Activated CD8-positive, alpha-beta memory T cell treated with anti-CD3 and anti-CD28 coated beads, Interleukin-2, amount 50 U/mL, for 1 hour (primary cell): ENCODE results near the gene MAP3K14.

Experiments used
- DNase-seq: peaks from one replicate; pipeline ENCODE4 v3.0.0-alpha.2; 2020; ENCODE audit errors: extremely low read depth

MAP3K14 gene

DNA sequence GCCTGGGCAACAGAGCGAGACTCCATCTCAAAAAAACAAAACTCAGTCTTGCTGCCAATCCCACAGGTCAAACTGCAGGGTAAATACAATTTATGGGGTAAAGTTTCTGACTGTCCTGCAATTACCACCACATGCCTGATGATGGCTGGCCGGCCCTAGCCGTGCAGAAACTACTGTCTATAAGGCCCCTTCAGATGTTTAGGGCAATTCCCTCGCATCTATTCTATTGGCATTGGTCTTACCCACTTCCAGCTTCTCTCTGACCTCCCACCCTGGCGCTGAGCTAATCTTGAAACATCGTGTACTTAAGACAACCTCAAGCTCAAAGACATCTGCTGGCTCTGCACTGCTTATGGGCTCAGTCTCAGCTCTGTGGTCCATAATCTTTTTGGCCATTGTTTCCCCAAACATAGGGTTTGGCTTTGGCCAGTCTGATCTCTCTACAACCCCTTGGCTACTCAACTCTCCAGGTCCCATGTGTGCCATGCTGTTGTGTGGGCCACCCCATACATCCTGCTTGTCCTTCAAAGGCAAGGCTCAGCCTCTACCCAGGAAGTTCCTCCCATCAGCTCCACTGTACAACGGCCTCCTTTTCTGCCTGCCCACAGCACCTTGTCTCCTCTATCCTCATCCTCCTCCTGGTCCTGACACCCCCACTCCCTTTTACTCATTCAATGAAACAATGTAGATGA, 16.6 kb downstream of the MAP3K14 start:
- no peak for DNase-seq

- no peak for DNase-seq
These were observed 17.5 kb downstream of the MAP3K14 start for GRCh38 chr17:45299361-45299760.

DNA sequence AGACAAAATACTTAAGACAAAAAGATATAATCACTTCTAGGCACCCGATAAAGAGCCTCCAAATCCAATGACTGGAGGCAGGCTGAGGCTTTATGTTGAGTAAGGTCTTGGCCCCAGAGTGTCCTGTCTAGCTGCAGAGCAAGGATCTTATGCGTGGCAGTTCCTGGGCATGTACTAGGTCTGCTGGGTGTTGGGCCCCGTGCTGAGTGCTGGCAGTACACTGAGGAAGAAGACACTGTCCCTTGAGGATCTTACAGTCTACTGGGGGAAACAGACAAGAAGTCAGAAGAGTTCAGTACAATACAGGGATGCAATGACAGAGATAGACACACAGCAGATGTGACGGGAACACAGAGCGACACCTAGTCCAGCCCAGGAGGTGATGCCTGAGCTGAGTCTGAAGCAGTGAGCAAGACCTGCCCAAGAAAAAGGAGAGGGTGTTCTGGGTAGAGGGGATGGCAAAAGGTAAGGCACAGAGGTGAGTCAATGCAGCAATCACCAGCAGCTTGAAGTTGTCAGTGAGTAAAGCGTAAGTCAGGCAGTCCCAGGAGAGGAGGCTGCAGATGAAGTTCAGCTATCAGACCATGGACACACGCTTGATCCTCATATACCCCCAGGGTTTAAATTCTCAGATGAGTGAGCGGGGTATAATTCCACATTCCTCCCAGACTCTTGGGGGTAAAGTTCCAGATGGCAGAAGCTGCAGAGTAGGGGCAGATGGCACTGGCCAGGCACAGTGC, 18.1 kb downstream of the MAP3K14 start:
- DNase-seq, result no peak

GRCh38 chr17:45296833-45297124, 20.0 kb downstream of the MAP3K14 start:
- DNase-seq, result no peak

GRCh38 chr17:45296003-45296832, 20.6 kb downstream of the MAP3K14 start:
- DNase-seq, result no peak

DNA sequence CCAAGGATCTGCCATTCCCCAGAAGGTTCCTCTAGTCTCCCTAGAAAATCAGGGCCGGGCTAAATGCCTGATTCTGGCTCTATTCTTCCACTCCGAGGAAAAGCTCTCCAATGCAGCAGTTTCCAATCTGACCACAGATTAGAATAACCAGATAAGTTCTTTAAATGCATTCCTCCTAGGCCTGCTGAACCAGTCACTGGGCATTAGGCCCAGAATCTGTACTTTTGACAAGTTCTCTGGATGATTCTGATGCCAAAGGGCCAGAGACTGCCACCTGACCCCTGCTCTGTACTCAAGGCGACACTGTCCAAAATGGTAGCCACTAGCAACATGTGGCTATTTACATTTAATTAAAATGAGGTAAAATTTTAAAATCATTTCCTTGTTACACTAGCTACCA, 22.3 kb downstream of the MAP3K14 start:
- DNase-seq, result no peak

DNA sequence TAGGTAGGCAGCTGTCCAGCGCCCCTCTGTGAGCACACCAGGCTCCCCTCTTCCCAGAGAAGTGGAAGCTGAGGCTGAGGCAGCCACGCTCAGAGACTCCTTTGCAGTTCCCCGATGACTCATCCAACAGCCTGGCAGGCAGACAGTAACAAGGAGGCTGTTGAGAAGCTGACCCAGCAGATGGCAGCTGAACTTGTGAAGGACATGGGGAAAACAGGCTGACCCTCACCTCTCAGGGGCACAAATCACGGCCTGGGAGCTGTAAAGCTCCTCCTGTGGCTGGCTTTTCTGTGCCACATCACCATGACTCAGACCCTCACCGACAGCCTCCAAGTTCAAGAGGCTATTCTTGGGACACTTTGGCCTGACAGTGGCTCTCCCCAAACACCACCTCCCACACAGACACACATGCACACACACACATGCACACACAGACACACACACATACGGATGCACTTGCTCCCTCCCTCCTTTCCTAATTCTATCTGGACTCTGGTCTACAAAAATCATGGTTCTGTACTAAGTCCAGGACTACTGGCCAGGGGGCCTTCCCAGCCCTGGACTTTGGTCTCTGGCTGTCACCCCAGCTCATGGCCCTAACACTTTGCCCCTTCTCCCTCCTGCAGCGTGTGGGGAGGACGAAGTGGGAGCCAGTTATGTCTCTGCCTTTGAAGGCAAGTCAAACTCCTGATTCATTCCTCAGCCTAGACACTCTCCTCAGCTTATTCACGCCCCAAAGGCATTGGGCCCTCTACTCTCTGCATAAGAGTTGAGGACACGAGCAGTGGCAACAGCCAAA, 23.2 kb downstream of the MAP3K14 start:
- no peak for DNase-seq

DNA sequence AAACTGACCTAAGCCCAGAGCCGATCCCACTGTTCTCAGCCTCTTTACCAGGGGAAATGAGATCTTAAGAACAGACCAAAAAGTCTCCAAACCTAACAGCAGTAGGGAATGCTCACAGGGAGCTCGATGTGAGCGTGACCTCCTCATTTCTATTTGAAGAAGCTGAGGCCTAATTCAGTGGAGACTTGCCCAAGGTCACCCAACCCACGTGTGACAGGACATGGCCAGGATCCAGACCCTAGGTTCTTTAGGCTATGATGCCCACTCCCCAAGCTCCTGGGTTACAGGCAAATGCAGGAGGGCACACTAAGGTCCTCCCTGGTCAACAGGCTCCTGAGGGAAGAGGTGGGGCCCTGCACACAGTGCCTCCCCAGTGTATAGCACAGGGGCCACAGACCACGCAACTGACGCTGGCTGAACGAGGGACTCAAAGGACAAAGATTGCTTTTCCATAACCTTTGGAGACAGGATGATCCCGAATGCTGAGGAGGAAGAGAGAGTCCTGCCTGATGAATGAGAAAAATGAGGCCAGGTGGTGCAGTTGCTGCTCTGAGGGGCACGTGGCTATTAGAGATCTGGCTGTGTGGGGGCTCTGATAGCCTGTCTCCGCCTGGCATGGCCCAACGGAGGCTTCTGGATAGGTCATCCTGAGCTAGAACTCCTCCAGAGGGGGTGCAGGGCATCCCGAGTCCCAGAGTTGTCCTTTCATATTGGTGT, 24.0 kb downstream of the MAP3K14 start:
- no peak for DNase-seq

- DNase-seq, result no peak
These were observed 25.5 kb downstream of the MAP3K14 start for GRCh38 chr17:45291171-45291805.

- DNase-seq, result no peak
These were observed 26.5 kb downstream of the MAP3K14 start for GRCh38 chr17:45290269-45290765.

GRCh38 chr17:45289301-45290268, 27.2 kb downstream of the MAP3K14 start:
- no peak for DNase-seq

DNA sequence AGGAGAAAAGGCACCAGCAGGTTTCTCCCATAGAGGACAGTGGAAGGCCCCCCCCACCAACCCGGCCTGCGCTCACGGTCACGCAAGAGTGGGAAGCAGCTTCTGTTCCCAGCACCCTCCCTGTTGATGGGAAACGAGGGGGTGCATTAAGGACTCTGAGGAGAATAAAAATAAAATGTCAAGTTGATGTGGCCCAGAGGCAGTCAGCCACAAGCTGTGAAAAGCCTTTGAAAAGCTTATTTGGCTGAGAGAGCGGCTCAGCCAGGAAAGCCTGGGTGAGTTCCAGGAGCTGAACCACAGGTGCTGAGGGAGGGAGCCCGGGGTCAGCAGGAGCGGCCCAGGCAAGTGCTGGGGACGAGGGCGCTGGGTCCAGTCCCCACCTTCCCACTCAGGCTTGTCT, 28.0 kb downstream of the MAP3K14 start:
- no peak for DNase-seq

DNA sequence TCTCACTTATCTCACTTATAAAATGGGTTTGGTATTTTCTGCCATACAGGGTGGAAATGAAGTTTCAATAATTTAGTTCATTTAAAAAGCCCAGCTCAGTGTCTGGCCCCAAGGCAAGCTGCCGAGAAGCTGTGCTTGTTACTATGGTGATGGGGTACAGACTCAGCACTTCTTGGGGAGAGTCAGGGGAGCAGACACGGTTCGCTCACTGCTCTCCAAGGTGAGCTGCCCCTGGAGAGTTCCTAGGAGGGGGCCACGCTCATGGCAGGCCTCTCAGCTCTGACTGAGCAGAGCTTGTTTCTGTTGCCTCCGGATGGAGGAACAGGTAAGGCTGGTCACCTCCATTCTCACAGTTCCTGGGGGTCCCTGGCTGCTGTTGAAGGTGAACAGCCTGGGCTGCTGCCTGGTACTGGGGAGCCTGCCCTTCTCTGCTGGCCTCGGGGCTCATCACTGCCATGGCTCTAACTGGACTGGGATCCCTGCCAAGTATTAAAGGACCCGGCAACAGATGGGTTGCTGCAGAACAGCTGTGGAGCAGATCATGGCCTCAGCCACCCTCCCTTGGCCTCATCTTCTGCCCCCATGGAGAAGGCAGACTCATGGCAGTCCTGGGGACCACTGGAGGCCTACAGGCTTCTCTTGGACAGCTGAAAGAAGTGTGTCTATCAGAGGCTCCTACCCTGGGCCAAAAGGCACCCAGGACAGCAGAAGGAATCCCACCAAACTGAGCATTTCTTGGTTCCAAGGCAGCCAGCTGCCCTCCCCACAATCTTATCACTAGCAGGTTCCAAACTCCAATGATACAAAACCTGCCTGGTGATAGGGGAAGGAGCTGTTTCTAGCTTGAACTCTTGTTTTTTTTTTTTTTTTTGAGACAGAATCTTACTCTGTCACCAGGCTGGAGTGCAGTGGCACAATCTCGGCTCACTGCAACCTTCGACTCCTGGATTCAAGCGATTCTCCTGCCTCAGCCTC, 29.0 kb downstream of the MAP3K14 start:
- DNase-seq, result no peak

DNA sequence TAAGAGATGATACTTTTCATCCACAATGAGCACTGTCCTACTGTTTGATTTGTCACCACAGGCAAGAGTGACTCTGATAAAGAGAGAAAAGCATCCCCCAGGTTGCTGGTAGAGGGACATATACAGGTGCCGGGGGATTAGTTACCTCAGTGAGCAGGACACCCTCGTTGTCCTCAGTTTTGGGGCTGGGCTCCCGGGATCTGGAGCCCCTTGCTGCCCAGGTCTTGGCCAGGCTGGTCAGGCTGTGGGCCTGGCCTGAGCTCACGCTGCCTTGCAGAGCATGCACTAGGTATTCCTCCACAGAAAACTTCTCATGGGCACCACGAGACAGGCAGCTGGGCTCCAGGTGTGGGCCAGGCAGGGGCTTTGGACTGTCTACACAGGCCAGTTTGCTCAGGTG, 30.5 kb downstream of the MAP3K14 start:
- no peak for DNase-seq

DNA sequence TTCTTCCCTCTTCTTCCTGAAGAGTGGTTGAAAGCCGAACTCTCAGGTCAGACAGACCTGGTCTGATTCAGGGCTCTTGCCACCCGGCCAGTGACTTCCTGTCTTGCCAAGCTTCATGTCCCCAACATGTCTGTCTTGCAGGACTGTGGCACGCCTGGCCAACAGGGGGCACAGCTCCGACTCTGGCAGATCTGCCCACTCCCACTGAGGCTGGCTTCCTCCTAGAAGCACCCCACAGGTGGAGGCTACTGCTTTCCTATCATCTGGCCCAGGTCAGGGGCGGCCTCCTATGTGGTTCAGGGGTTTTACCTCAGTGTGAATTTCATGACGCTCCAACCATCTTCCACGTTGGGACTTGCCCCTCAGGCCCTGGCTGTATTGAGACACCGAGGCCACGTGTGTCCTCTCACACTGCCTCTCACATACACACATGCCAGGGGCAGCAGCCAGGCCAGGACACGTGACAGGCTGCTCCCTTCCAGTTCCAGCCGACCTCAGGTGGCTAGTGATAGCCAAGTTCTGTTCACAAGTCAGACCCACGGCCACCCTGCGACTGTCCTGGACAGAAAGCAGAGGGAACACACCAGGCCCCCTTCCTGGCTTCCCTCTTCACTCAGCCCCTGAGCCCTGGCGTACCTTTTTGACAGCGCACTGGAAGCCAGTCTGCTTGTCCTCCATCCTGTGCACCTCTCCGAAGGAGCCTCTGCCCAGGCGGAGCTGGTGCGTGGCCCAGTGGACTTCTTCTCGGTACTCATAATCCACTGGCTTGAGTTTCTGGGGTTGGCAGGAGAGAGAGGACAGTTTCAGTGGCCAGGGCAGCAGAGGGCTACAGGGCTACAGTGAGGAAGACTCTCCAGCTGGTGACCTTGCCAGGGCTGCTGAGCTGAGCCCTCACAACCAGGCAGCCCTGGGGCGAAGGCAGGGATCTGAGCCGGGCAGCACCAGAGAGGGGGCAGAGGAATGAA, 32.4 kb downstream of the MAP3K14 start:
- DNase-seq, result no peak

GRCh38 chr17:45283711-45284110, 33.1 kb downstream of the MAP3K14 start:
- DNase-seq, result no peak
